HepG2 (cell line): ENCODE measurements around the gene SOCS7. TPM values are rescaled to one million over a fixed set of nuclear protein-coding genes. Genes with fewer than 3 reads are reported as not detected.

Experiments used
- BRD4 ChIP-seq: sonication (generic); formaldehyde crosslinking; IDR thresholded peaks from 2 replicates; pipeline ENCODE4 v1.4.0; 2020; ENCODE audit warnings: missing genetic modification reagents
- KIAA2018 ChIP-seq: sonication (generic); formaldehyde crosslinking; IDR thresholded peaks from 2 replicates; pipeline ENCODE4 v1.5.0; 2020; ENCODE audit warnings: mild to moderate bottlenecking, missing genetic modification reagents, borderline replicate concordance
- PHF21A ChIP-seq: sonication (generic); formaldehyde crosslinking; IDR thresholded peaks from 2 replicates; pipeline ENCODE4 v1.5.0; 2020; ENCODE audit warnings: mild to moderate bottlenecking, missing genetic modification reagents
- PRMT3 ChIP-seq: sonication (generic); formaldehyde crosslinking; IDR thresholded peaks from 2 replicates; pipeline ENCODE4 v1.8.1; 2022; ENCODE audit warnings: low read depth, mild to moderate bottlenecking, moderate library complexity, missing genetic modification reagents, borderline replicate concordance
- ZSCAN9 ChIP-seq: IDR thresholded peaks from 2 replicates; pipeline ENCODE4 v1.6.1; 2016; ENCODE audit warnings: borderline replicate concordance
- polyA plus RNA-seq, 8 experiments: library from polyadenylated mRNA; depleted of rRNA in 3 of 8; stranded (reverse) in 7 of 8; unstranded in 1 of 8; fragments of >200 nt; fragmentation: Illumina TruSeq in 4 of 8; extraction: Trizol in 4 of 8; gene quantifications; 2 replicates each; pipeline versions ENCODE4 v1.2.1 to v1.2.3, GENCODE V29; 2011 to 2016; ENCODE audit warnings: low read depth in 4 of 8, missing spikeins in 1 of 8, mixed read lengths in 1 of 8; ENCODE audit not compliant: insufficient read depth in 1 of 8
- total RNA-seq, 5 experiments: library from RNA; depleted of rRNA; stranded (reverse); fragments of >200 nt; fragmentation: Illumina TruSeq; extraction: Trizol; gene quantifications; 2 replicates each; pipeline ENCODE4 v1.2.3, GENCODE V29; 2016; ENCODE audit warnings: low read depth in 1 of 5
- TF ChIP-seq, protein P1 (sequence below): sonication (generic); formaldehyde crosslinking; IDR thresholded peaks from 2 replicates; pipeline ENCODE4 v1.4.0; 2020; ENCODE audit warnings: missing genetic modification reagents, borderline replicate concordance
- TF ChIP-seq, protein P2 (sequence below): sonication (generic); formaldehyde crosslinking; IDR thresholded peaks from 2 replicates; pipeline ENCODE4 v1.4.0; 2020; ENCODE audit warnings: missing genetic modification reagents, borderline replicate concordance
- TF ChIP-seq, protein P3 (sequence below): IDR thresholded peaks from 2 replicates; pipeline ENCODE4 v1.6.1; 2018; ENCODE audit warnings: missing genetic modification reagents, mild to moderate bottlenecking, missing compliant biosample characterization

SOCS7 gene
- total and polyA plus RNA-seq, 2 of the 13 experiments (the other 11 are each of a cell fraction or from before 2014, with no cell fraction given): 19.2 to 24.2 TPM

- no peak for TF ChIP-seq KIAA2018 (CRISPR knock-in tag)
- peak; percentile 87 for TF ChIP-seq PHF21A
- TF ChIP-seq ZSCAN9 (CRISPR knock-in tag): 0 out of 2 replicates have a peak, but pooled peaks have one; percentile 62
- TF ChIP-seq, protein P1, sequence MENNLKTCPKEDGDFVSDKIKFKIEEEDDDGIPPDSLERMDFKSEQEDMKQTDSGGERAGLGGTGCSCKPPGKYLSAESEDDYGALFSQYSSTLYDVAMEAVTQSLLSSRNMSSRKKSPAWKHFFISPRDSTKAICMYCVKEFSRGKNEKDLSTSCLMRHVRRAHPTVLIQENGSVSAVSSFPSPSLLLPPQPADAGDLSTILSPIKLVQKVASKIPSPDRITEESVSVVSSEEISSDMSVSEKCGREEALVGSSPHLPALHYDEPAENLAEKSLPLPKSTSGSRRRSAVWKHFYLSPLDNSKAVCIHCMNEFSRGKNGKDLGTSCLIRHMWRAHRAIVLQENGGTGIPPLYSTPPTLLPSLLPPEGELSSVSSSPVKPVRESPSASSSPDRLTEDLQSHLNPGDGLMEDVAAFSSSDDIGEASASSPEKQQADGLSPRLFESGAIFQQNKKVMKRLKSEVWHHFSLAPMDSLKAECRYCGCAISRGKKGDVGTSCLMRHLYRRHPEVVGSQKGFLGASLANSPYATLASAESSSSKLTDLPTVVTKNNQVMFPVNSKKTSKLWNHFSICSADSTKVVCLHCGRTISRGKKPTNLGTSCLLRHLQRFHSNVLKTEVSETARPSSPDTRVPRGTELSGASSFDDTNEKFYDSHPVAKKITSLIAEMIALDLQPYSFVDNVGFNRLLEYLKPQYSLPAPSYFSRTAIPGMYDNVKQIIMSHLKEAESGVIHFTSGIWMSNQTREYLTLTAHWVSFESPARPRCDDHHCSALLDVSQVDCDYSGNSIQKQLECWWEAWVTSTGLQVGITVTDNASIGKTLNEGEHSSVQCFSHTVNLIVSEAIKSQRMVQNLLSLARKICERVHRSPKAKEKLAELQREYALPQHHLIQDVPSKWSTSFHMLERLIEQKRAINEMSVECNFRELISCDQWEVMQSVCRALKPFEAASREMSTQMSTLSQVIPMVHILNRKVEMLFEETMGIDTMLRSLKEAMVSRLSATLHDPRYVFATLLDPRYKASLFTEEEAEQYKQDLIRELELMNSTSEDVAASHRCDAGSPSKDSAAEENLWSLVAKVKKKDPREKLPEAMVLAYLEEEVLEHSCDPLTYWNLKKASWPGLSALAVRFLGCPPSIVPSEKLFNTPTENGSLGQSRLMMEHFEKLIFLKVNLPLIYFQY (CRISPR knock-in tag): peak; percentile 76; the same call in 1 of the 2 replicates
- peak; percentile 90 for TF ChIP-seq BRD4 (CRISPR knock-in tag)
- TF ChIP-seq, protein P2, sequence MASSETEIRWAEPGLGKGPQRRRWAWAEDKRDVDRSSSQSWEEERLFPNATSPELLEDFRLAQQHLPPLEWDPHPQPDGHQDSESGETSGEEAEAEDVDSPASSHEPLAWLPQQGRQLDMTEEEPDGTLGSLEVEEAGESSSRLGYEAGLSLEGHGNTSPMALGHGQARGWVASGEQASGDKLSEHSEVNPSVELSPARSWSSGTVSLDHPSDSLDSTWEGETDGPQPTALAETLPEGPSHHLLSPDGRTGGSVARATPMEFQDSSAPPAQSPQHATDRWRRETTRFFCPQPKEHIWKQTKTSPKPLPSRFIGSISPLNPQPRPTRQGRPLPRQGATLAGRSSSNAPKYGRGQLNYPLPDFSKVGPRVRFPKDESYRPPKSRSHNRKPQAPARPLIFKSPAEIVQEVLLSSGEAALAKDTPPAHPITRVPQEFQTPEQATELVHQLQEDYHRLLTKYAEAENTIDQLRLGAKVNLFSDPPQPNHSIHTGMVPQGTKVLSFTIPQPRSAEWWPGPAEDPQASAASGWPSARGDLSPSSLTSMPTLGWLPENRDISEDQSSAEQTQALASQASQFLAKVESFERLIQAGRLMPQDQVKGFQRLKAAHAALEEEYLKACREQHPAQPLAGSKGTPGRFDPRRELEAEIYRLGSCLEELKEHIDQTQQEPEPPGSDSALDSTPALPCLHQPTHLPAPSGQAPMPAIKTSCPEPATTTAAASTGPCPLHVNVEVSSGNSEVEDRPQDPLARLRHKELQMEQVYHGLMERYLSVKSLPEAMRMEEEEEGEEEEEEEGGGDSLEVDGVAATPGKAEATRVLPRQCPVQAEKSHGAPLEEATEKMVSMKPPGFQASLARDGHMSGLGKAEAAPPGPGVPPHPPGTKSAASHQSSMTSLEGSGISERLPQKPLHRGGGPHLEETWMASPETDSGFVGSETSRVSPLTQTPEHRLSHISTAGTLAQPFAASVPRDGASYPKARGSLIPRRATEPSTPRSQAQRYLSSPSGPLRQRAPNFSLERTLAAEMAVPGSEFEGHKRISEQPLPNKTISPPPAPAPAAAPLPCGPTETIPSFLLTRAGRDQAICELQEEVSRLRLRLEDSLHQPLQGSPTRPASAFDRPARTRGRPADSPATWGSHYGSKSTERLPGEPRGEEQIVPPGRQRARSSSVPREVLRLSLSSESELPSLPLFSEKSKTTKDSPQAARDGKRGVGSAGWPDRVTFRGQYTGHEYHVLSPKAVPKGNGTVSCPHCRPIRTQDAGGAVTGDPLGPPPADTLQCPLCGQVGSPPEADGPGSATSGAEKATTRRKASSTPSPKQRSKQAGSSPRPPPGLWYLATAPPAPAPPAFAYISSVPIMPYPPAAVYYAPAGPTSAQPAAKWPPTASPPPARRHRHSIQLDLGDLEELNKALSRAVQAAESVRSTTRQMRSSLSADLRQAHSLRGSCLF (CRISPR knock-in tag): peak; percentile 85; the same call in 1 of the 2 replicates
- no peak for TF ChIP-seq PRMT3 (CRISPR knock-in tag)
- TF ChIP-seq, protein P3, sequence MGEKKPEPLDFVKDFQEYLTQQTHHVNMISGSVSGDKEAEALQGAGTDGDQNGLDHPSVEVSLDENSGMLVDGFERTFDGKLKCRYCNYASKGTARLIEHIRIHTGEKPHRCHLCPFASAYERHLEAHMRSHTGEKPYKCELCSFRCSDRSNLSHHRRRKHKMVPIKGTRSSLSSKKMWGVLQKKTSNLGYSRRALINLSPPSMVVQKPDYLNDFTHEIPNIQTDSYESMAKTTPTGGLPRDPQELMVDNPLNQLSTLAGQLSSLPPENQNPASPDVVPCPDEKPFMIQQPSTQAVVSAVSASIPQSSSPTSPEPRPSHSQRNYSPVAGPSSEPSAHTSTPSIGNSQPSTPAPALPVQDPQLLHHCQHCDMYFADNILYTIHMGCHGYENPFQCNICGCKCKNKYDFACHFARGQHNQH (CRISPR knock-in tag): peak; percentile 96
Observed at GRCh38 chr17:38351412-38352222, at the start of gene SOCS7 (continued).
